HK-2 (cell line): ENCODE results near the gene ATM.
"Not testable (repeated sequence)": the region's sequence is repeated elsewhere in the genome, so short reads cannot be mapped to it uniquely, and the experiment has no call there.

Experiments
- DNase-seq: peaks from one replicate; pipeline ENCODE4 v3.0.0-alpha.2; 2018; ENCODE audit not compliant: unreplicated experiment

Gene ATM

DNA sequence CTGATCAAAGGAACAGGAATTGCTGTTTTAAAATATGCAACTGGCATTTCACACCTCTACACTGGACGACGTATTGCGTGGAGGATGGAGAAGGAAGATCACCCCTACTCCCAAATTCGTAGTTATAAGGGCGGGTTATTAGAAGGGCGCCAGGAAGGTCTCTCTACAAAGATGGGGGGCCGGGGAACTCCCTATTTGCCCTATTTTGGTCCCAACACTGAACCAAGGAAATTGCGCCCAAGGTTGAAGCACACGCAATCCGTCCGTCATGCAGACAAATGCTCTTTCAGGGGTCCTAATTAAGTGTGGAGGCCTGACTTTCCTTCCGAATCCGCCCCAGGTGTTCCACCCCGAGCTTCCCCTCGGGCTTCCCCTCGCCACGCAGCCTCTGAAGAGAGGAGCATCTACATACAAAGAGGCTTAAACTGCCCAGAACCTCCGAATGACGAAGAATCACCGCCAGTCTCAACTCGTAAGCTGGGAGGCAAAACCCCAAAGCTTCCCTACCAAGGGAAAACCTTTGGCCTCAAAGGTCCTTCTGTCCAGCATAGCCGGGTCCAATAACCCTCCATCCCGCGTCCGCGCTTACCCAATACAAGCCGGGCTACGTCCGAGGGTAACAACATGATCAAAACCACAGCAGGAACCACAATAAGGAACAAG is 825 bp upstream of the ATM start:
- no peak for DNase-seq

- DNase-seq = no peak
These were observed 682 bp downstream of the ATM start for GRCh38 chr11:108223348-108224149.

DNA sequence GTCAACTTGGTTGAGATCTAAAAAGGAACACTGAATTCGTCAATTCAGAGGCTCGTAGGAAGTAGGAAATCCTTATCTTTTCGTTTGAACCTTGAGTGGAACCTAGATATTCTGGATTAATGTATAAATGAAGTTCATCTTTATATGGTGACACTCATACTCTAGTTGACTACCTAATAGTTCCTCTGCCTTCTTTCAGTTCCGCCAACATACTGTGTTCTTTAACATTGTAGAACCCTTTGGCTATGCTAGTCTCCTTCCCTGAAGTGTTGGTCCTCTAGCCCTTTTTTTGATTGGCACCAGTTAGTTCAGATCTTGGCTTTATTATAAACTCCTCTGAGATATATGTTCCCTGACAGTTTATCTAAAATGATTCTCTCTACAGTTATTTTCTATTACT is 1.5 kb downstream of the ATM start:
- DNase-seq = no peak

DNA sequence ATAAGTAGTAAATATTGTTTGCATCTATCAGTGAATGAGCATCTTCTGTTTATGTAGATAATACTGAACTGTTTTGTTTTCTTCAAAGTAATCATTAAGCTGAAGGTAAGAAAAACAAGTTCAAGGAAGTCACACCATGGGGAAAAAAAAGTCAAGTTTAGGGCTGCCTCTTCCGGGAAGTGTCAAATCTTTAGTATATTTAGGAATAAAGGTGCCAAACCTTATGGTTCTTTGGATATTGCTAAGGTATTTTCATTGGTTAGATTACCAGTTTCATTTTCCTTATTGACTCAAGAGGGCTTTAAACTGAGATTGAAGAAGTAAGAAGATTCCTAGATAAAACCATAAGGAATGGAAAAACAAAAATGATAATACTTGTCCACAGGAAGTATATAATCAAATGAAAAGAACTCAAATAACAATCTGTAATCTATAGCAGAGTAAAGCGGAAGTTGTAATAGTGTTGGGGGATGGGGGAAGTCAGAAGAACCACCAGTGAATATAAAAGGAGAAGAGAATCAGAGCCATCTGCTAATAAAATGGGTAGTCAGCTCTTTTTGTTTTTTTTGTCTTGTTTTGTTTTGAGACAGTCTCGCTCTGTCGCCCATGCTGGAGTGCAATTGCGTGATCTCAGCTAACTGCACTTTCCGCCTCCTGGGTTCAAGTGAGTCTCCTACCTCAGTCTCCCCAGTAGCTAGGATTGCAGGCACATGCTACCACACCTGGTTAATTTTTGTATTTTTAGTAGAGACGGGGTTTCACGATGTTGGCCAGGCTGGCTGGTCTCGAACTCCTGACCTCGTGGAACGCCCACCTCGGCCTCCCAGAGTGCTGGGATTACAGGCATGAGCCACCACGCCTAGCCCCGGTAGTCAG is 2.3 kb downstream of the ATM start:
- no peak for DNase-seq

GRCh38 chr11:108226036-108226435 is 3.2 kb downstream of the ATM start:
- DNase-seq = no peak

- DNase-seq = no peak
These were observed 5.4 kb downstream of the ATM start for GRCh38 chr11:108228251-108228650.

- DNase-seq = no peak
These were observed 10.5 kb downstream of the ATM start for GRCh38 chr11:108233277-108233945.

- DNase-seq = no peak
These were observed 12.3 kb downstream of the ATM start for GRCh38 chr11:108235192-108235591.

GRCh38 chr11:108235633-108236032 is 12.8 kb downstream of the ATM start:
- DNase-seq = no peak

- no peak for DNase-seq
These were observed 14.2 kb downstream of the ATM start for GRCh38 chr11:108237058-108237481.

GRCh38 chr11:108239076-108239475 is 16.2 kb downstream of the ATM start:
- no peak for DNase-seq

DNA sequence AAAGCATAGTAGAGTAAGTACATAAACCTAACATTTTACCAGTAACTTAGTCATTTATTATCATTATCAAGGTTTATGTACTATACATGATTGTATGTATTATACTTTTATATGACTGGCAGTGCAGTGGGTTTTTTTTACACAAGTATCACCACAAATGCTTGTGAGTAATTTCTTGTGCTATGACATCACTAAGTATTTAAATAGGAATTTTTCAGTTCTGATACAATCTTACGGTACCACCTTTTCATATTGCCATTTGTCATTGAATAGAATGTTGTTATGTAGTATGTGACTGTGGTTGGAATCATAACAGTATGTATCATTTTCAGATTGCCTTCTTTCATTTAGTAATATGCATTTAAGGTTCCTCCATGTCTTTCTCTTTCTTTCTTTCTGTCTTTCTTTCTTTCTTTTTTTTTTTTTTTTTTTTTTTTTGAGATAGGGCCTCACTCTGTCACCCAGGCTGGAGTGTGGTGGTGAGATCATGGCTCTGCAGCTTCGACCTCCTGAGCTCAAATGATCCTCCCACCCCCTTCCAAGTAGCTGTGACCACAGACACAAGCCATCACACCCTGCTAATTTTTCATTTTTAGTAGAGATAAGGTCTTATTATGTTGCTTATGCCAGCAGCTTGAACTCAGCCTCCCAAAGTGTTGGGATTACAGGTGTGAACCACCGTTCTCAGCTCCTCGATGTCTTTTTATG is 18.6 kb downstream of the ATM start:
- DNase-seq = no peak

DNA sequence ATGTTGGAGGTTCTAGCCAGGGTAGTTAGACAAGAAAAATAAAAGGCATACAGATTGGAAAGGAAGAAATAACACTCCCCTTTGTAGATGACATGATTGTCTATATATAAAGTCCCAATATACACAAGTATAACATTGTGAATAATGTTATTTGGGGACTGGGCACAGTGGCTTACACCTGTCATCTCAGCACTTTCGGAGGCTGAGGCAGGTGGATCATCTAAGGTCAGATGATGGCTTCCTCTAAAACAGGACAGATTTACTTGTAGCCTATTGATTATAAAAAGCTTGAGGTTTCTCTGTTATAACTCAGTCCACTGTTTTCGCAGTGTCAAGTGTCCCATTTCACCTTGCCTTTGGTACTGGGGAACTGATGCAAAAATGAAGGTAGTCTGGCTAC is 19.6 kb downstream of the ATM start:
- DNase-seq = no peak

GRCh38 chr11:108246308-108246707 is 23.4 kb downstream of the ATM start:
- no peak for DNase-seq

- no peak for DNase-seq
These were observed 24.0 kb downstream of the ATM start for GRCh38 chr11:108246885-108247284.

GRCh38 chr11:108253176-108253575 is 30.3 kb downstream of the ATM start:
- DNase-seq = no peak

- no peak for DNase-seq
These were observed 46.7 kb downstream of the ATM start for GRCh38 chr11:108269583-108269982.

- not testable (repeated sequence) for DNase-seq
These were observed 54.2 kb downstream of the ATM start for GRCh38 chr11:108276985-108277616.

GRCh38 chr11:108278546-108278945 is 55.7 kb downstream of the ATM start:
- DNase-seq = no peak

DNA sequence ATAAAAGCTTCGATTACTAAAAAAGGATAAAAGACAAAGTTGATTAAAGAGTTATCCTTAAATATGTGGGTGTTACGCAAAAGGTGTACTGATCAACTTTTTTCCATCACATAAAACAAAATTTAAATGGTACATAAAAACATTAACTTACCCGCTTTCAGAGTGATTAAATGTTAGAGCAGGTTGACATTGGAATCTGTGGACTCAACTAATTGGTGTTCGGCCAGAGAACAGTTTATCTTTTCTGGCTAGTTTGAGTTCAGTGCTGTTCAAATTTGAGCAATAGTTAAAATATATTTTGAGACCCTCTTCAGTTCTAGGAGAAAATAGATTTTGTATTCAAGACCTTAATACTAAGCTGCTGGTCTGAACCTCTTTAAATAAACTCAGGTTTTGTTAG is 56.1 kb downstream of the ATM start:
- DNase-seq = no peak

- no peak for DNase-seq
These were observed 63.5 kb downstream of the ATM start for GRCh38 chr11:108286370-108286769.
